Measurements from ENCODE around the gene TAMM41. TPM values are rescaled to one million over a fixed set of nuclear protein-coding genes. Genes with fewer than 3 reads are reported as not detected.

The TAMM41 gene
- total and polyA plus RNA-seq, 2 experiments from 2014 or later: 8.2 to 18.1 TPM

GRCh38 chr3:11768604-11769003 is 78.1 kb downstream of the TAMM41 start:
- Histone ChIP-seq H3K79me2 (ENCODE audit: insufficient read depth) (no peaks in the 10 kb centered on the region), H3K27ac (no peak overlapping the region), H3K9me3 (ENCODE audit: low read depth) (no peaks in the 10 kb centered on the region), H3F3A (ENCODE audit: insufficient read depth) (peaks cover 12% of the 10 kb centered on the region), H4K20me1 (ENCODE audit: insufficient read depth) (no peaks in the 10 kb centered on the region), H3K27me3 (replicated peaks; ENCODE audit: insufficient read depth) (no peaks in the 10 kb centered on the region), H3K9ac (no peak overlapping the region), H3K36me3 (ENCODE audit: low read depth) (no peaks in the 10 kb centered on the region), H3K4me2 (ENCODE audit: unreplicated experiment) (no peak overlapping the region), H3K9me2 (ENCODE audit: insufficient read depth) (no peaks in the 10 kb centered on the region), H2AFZ (no peak overlapping the region), H3K4me3 (no peak overlapping the region), H3K4me1 (ENCODE audit: insufficient read depth) (peaks cover 27% of the 10 kb centered on the region)
- TF ChIP-seq EZH2 (IDR thresholded peaks at IDR 0.05; ENCODE audit: insufficient read depth, poor library complexity, severe bottlenecking) (no peak), EZH2phosphoT487 (IDR thresholded peaks at IDR 0.05; ENCODE audit: insufficient read depth, low read depth) (no peak)
- in situ Hi-C loops (cut with MboI): no loop called here
- 86 to 89% methylated on average over 3 of the region's 3 CpGs for WGBS, 2 experiments (ENCODE audit: low coverage in 1 of 2, low lambda C conversion rate in 2 of 2, missing lambda C conversion rate in 2 of 2)
- DNase-seq: no peak

GRCh38 chr3:11764931-11765363 is 81.7 kb downstream of the TAMM41 start:
- no peak overlapping the region for H3K9ac ChIP-seq
- TF ChIP-seq EZH2 (IDR thresholded peaks at IDR 0.05; ENCODE audit: insufficient read depth, poor library complexity, severe bottlenecking) (no peak), EZH2phosphoT487 (IDR thresholded peaks at IDR 0.05; ENCODE audit: insufficient read depth, low read depth) (no peak)
- peaks cover 10% of the 10 kb centered on the region for H3K4me1 ChIP-seq (ENCODE audit: insufficient read depth)
- H3K27ac ChIP-seq: peak overlapping the region; percentile 38; the same call in 1 of the 2 replicates
- H3K9me3 ChIP-seq (ENCODE audit: low read depth): no peaks in the 10 kb centered on the region
- H3K4me2 ChIP-seq (ENCODE audit: unreplicated experiment): peak overlapping the region; percentile 55
- DNase-seq: peak; percentile 82
- no peaks in the 10 kb centered on the region for H3K79me2 ChIP-seq (ENCODE audit: insufficient read depth)
- H4K20me1 ChIP-seq (ENCODE audit: insufficient read depth): no peaks in the 10 kb centered on the region
- H2AFZ ChIP-seq: no peak overlapping the region
- no peaks in the 10 kb centered on the region for H3K9me2 ChIP-seq (ENCODE audit: insufficient read depth)
- H3K4me3 ChIP-seq: no peak overlapping the region
- H3F3A ChIP-seq (ENCODE audit: insufficient read depth): peaks cover 8% of the 10 kb centered on the region; the same call in 1 of the 2 replicates
- in situ Hi-C loops (cut with MboI): no loop called here
- H3K36me3 ChIP-seq (ENCODE audit: low read depth): no peaks in the 10 kb centered on the region
- WGBS, 2 experiments (ENCODE audit: low coverage in 1 of 2, low lambda C conversion rate in 2 of 2, missing lambda C conversion rate in 2 of 2): 38 to 52% methylated on average over 5 of the region's 5 CpGs
- no peaks in the 10 kb centered on the region; the same call in 1 of the 2 replicates for H3K27me3 ChIP-seq (replicated peaks; ENCODE audit: insufficient read depth)

- H3K27ac ChIP-seq: no peak overlapping the region
- H3F3A ChIP-seq (ENCODE audit: insufficient read depth): peaks cover 3% of the 10 kb centered on the region; the same call in 1 of the 2 replicates
- no peaks in the 10 kb centered on the region for H3K9me3 ChIP-seq (ENCODE audit: low read depth)
- in situ Hi-C loops (cut with MboI): no loop called here
- H3K36me3 ChIP-seq (ENCODE audit: low read depth): no peaks in the 10 kb centered on the region
- H3K4me2 ChIP-seq (ENCODE audit: unreplicated experiment): no peak overlapping the region
- TF ChIP-seq EZH2phosphoT487 (IDR thresholded peaks at IDR 0.05; ENCODE audit: insufficient read depth, low read depth): no peak
- no peak for TF ChIP-seq EZH2 (IDR thresholded peaks at IDR 0.05; ENCODE audit: insufficient read depth, poor library complexity, severe bottlenecking)
- H3K9me2 ChIP-seq (ENCODE audit: insufficient read depth): no peaks in the 10 kb centered on the region
- DNase-seq: no peak
- WGBS, 2 experiments (ENCODE audit: low coverage in 1 of 2, low lambda C conversion rate in 2 of 2, missing lambda C conversion rate in 2 of 2): 56 to 73% methylated on average over 2 of the region's 2 CpGs
- H3K79me2 ChIP-seq (ENCODE audit: insufficient read depth): no peaks in the 10 kb centered on the region
- peaks cover 5% of the 10 kb centered on the region for H3K4me1 ChIP-seq (ENCODE audit: insufficient read depth)
- no peak overlapping the region for H2AFZ ChIP-seq
- no peaks in the 10 kb centered on the region for H4K20me1 ChIP-seq (ENCODE audit: insufficient read depth)
- H3K27me3 ChIP-seq (replicated peaks; ENCODE audit: insufficient read depth): peaks cover 6% of the 10 kb centered on the region; the same call in 1 of the 2 replicates
- no peak overlapping the region for H3K9ac ChIP-seq
- H3K4me3 ChIP-seq: no peak overlapping the region
Measured at GRCh38 chr3:11759996-11760395, 86.7 kb downstream of the TAMM41 start.

- WGBS, 2 experiments (ENCODE audit: low coverage in 1 of 2, low lambda C conversion rate in 2 of 2, missing lambda C conversion rate in 2 of 2): 83 to 84% methylated on average over 6 of the region's 6 CpGs
- H3K27me3 ChIP-seq (replicated peaks; ENCODE audit: insufficient read depth): peaks cover 6% of the 10 kb centered on the region; the same call in 1 of the 2 replicates
- no peaks in the 10 kb centered on the region for H3K9me2 ChIP-seq (ENCODE audit: insufficient read depth)
- no peak overlapping the region for H3K4me2 ChIP-seq (ENCODE audit: unreplicated experiment)
- no peaks in the 10 kb centered on the region for H3K79me2 ChIP-seq (ENCODE audit: insufficient read depth)
- in situ Hi-C loops (cut with MboI): no loop called here
- H4K20me1 ChIP-seq (ENCODE audit: insufficient read depth): no peaks in the 10 kb centered on the region
- DNase-seq: no peak
- no peaks in the 10 kb centered on the region for H3K36me3 ChIP-seq (ENCODE audit: low read depth)
- no peak overlapping the region for H3K27ac ChIP-seq
- no peak for TF ChIP-seq EZH2 (IDR thresholded peaks at IDR 0.05; ENCODE audit: insufficient read depth, poor library complexity, severe bottlenecking)
- TF ChIP-seq EZH2phosphoT487 (IDR thresholded peaks at IDR 0.05; ENCODE audit: insufficient read depth, low read depth): no peak
- no peak overlapping the region for H3K4me3 ChIP-seq
- no peaks in the 10 kb centered on the region for H3K4me1 ChIP-seq (ENCODE audit: insufficient read depth)
- no peak overlapping the region for H2AFZ ChIP-seq
- no peak overlapping the region for H3K9ac ChIP-seq
- H3K9me3 ChIP-seq (ENCODE audit: low read depth): no peaks in the 10 kb centered on the region
- no peaks in the 10 kb centered on the region for H3F3A ChIP-seq (ENCODE audit: insufficient read depth)
Measured at GRCh38 chr3:11757929-11758328, 88.8 kb downstream of the TAMM41 start.
